C4-2B (cell line): Measurements from ENCODE around the gene PTAFR.

Experiments
- H3K27ac ChIP-seq: fragments of 450-650 bp; 2 replicates; pipeline ENCODE4 v1.5.1; 2017
- ZFX ChIP-seq: fragments of 450-650 bp; IDR thresholded peaks from 2 replicates; pipeline ENCODE4 v1.6.1; 2017
- TF ChIP-seq, protein P1 (sequence below): fragments of 450-650 bp; conservative IDR thresholded peaks from 2 replicates; pipeline ENCODE4 v1.5.1; 2017; ENCODE audit warnings: mild to moderate bottlenecking

The PTAFR gene

DNA sequence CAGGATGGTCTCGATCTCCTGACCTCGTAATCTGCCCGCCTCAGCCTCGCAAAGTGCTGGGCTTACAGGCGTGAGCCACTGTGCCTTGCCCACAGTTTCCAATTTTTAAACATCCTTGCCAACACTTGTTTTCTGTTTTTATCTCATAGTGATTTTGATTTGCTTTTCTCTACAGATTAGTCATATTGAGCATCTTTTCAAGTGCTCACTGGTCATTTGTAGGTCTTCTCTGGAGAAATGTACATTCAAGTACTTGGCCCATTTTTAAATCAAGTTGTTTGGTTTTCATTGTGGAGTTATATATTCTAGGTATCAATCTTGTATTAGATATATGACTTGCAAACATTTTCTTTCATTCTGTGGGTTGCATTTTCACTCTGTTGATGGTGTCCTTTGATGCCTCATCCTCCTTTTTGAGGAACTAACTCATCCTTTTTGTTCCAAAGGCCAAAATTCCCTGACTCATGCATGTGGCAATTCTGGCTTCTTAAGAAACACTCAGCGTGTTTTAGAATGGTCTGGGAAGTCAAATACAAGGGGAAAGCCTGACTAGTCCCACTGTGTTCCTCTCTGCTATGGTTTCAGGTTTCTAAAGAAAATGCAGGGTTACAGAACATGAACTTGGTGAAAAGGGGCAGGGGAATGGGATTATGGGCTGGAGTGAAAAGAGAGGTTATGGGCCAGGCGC lies 37.3 kb downstream of the PTAFR start:
- TF ChIP-seq ZFX: no peak
- TF ChIP-seq, protein P1, sequence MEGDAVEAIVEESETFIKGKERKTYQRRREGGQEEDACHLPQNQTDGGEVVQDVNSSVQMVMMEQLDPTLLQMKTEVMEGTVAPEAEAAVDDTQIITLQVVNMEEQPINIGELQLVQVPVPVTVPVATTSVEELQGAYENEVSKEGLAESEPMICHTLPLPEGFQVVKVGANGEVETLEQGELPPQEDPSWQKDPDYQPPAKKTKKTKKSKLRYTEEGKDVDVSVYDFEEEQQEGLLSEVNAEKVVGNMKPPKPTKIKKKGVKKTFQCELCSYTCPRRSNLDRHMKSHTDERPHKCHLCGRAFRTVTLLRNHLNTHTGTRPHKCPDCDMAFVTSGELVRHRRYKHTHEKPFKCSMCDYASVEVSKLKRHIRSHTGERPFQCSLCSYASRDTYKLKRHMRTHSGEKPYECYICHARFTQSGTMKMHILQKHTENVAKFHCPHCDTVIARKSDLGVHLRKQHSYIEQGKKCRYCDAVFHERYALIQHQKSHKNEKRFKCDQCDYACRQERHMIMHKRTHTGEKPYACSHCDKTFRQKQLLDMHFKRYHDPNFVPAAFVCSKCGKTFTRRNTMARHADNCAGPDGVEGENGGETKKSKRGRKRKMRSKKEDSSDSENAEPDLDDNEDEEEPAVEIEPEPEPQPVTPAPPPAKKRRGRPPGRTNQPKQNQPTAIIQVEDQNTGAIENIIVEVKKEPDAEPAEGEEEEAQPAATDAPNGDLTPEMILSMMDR: no peak
- no peak overlapping the region for H3K27ac ChIP-seq

DNA sequence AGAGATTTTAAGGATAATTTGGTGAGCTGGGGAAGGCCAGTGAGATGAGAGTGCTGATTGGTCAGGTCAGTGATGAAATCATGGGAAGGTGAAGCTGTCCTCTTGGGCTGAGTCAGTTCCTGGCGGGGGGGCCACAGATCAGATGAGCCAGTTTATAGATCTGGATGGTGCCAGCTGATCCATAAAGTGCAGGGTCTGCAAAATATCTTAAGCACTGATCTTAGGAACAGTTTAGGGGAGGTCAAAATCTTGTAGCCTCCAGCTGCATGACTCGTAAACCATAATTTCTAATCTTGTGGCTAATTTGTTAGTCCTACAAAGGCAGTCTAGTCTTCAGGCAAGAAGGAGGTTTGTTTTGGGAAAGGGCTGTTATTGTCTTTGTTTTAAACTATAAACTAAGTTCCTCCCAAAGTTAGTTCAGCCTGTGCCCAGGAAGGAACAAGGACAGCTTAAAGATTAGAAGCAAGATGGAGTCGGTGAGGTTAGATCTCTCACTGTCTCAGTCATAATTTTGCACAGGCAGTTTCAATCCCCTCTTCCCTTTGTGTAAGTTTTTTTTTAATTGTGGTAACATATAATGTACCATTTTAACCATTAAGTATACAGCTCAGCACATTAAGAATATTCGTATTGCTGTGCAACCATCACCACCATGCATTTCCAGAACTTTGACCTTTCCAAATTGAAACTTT lies 39.4 kb downstream of the PTAFR start:
- TF ChIP-seq, protein P1: no peak
- no peak for TF ChIP-seq ZFX
- no peak overlapping the region for H3K27ac ChIP-seq

DNA sequence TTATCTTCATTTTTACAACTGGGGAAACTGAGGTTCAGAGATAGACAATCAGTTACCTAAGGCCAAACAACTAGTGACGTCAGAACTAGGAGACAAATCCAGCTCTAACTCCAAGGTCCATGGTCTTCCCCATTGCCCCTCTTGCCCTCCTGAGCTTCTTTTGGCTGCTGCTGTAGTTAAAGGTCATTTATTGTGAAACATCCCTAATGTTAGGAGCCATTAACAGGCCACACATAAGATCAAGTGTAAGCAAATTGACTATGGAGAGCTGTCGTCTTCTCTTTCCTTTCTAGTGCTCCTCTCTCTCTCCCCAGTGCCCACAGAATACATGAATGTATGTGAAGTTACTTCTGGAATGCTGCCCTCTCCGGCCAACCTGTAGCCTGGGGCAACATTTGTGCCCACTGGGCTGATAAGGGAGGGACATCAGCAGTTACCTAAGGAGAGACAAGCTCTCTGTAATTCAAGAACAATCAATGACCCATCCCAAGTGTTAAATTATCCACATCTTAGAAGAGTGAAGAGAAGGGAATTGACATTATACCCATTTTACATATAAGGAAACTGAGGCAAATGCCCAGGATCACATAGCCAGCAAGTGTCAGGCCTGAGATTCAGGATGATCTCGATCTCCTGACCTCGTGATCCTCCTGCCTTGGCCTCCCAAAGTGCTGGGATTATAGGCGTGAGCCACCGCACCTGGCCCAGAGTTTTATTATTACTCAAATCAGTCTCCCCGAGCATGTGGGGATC lies 40.1 kb downstream of the PTAFR start:
- TF ChIP-seq, protein P1: no peak
- TF ChIP-seq ZFX: no peak
- no peak overlapping the region for H3K27ac ChIP-seq

DNA sequence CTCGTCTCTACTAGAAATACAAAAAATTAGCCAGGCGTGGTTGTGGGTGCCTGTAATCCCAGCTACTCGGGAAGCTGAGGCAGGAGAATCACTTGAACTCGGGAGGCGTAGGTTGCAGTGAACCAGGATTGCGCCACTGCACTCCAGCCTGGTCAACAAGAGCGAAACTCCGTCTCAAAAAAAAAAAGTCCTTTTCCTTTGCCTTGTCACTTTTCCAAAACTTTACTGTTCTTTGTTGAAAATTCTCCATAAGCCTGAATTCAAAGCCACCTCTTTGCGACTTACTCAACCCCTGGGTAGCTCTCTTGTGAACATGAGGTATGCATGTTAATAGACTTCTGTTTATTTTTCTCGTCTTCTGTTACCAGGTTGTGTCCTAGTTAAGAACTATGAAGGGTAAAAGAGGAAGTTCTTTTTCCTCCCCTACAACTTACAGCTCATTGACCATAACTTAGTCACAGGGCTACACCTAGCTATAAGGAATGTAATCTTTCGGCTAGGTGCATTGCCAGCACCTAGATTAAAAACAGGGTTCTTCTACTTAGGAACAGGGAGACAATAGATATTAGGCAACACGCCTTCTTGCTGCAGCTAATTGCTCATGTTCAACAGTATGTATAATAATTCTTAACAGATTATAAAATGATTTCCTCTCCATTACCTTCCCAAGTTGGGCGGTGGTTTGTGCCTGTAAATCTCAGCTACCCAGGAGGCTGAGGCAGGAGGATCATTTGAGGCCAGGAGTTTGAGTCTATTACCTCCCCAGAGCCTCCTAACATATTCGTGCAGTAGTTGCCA lies 40.9 kb downstream of the PTAFR start:
- H3K27ac ChIP-seq: no peak overlapping the region
- TF ChIP-seq, protein P1: no peak
- TF ChIP-seq ZFX: no peak

DNA sequence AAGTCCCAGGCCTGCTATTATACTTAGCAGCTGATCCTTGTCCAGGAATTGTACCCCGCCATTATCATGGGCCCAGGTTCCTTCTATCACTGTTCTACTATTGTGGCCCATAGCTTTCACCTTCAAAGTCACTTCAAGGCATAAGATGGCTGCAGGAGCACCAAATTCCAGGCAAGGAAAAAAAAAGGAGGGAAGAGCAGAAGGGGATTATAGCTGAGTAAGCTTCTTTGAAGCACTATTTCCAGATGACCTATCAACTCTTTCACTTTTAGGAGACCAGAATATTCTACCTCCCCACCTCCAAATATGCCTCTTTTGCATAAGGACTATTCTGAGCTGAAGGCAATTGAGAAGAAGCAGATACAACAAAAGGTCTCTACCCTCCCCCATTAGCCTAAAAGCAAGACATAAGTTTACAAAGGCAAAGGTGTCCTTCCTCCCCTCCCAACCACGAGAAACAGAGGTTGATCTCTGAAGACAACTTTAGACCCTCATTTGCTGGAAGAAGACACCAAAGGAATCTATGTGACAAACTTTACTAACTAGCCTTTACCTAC lies 41.8 kb downstream of the PTAFR start:
- no peak overlapping the region for H3K27ac ChIP-seq
- no peak for TF ChIP-seq ZFX
- TF ChIP-seq, protein P1: no peak

DNA sequence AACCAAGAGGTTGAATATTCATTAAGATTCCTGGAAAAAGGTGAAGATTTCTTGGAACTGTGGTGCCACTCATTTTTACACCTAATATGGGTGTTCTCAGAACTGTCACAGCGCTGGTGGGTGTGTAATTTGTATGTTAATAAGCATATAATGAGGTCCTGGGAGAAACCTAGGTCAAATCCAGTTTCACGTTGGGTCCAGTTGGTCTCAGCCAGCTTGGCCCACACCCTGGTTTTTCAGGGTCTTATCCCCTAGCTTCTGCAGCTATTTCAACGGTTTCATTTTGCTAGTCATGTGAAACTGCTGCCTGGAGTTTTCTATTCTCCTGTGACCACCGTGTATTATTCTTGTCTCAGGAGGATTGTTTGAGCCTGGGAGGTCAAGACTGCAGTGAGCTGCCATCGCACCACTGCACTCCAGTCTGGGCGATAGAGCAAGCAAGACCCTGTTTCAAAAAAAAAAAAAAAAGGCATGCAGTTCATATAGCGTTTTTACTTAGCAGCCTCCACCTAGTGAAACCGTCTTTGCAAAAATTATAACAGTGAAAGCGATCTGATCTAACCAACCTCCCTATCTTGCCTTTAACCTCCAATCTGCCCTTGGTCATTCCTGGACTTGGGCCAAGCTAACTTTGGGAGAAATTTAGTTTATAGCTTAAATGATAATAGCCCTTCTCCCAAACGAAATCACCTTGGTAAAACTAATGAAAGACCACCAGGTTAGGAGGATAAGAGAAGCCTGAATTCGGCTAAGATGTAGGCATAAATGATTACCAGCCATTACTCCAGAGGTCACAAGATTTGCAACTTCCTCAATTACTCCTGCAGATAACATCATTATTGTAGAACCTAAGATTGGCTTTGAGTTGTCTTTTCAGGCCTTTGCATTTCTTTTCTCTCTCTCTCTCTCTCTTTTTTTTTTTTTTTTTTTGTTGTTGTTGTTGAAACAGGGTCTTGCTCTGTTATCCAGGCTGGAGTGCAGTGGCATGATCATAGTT lies 44.0 kb downstream of the PTAFR start:
- TF ChIP-seq, protein P1: no peak
- no peak for TF ChIP-seq ZFX
- H3K27ac ChIP-seq: no peak overlapping the region
